GM13977 (cell line): ENCODE results near the gene FOXN3.

Source experiments
- DNase-seq: peaks from one replicate; pipeline ENCODE4 v3.0.0; 2012; ENCODE audit warnings: low spot score
- in situ Hi-C: fragments of 300-500 bp; cut with MboI; formaldehyde crosslinking; loops from one replicate; pipeline ENCODE4 v1.12.0; 2022; ENCODE audit warnings: low sequenced_read_pairs, low pct_unique_long_range_greater_than_20kb, mixed read lengths, inconsistent platforms; ENCODE audit not compliant: unreplicated experiment
- TF ChIP-seq, protein P1 (sequence below): IDR thresholded peaks from 2 replicates; pipeline ENCODE4 v1.5.1; 2012; ENCODE audit warnings: mild to moderate bottlenecking, control low read depth; ENCODE audit not compliant: insufficient read depth; ENCODE audit errors: extremely low read depth, missing control alignments

FOXN3 gene

DNA sequence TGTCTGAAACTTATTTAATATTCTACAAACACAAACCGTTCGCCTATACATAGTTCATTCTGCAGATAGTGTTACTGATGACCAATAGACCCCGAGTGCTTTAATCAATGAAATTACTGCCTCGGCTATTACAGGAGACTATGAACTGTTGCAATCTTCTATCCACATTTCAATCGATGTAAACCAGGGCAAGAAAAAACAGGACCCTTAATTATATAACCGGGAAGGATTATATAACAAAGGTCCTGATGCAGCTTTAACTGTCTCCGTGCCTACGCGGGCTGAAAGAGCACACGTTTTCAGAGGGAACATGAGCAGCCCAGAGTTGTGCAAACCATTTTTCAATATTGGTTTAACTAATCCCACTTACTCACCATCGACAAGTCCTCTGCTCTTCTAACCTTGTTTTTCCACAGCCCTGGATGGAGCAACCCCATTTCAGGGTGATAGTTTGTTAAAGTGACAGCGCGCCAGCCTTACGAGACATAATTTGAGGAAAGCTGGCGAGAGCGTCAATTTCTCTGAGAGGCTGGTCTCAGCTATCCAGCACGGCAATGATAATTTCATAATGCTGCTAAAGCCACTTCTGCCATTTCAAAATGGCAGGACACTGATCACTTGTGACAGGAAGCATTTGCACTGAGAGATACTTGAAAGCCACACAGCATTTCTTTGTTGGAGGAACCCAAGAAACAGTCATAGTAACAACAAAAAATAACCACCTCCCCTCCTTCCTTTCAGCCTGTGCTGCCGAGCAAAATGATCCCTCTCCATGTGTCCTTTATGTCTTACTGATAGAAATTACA, 184.6 kb downstream of the FOXN3 start:
- in situ Hi-C loops: no loop called here
- TF ChIP-seq, protein P1, sequence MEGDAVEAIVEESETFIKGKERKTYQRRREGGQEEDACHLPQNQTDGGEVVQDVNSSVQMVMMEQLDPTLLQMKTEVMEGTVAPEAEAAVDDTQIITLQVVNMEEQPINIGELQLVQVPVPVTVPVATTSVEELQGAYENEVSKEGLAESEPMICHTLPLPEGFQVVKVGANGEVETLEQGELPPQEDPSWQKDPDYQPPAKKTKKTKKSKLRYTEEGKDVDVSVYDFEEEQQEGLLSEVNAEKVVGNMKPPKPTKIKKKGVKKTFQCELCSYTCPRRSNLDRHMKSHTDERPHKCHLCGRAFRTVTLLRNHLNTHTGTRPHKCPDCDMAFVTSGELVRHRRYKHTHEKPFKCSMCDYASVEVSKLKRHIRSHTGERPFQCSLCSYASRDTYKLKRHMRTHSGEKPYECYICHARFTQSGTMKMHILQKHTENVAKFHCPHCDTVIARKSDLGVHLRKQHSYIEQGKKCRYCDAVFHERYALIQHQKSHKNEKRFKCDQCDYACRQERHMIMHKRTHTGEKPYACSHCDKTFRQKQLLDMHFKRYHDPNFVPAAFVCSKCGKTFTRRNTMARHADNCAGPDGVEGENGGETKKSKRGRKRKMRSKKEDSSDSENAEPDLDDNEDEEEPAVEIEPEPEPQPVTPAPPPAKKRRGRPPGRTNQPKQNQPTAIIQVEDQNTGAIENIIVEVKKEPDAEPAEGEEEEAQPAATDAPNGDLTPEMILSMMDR: no peak
- DNase-seq: no peak

DNA sequence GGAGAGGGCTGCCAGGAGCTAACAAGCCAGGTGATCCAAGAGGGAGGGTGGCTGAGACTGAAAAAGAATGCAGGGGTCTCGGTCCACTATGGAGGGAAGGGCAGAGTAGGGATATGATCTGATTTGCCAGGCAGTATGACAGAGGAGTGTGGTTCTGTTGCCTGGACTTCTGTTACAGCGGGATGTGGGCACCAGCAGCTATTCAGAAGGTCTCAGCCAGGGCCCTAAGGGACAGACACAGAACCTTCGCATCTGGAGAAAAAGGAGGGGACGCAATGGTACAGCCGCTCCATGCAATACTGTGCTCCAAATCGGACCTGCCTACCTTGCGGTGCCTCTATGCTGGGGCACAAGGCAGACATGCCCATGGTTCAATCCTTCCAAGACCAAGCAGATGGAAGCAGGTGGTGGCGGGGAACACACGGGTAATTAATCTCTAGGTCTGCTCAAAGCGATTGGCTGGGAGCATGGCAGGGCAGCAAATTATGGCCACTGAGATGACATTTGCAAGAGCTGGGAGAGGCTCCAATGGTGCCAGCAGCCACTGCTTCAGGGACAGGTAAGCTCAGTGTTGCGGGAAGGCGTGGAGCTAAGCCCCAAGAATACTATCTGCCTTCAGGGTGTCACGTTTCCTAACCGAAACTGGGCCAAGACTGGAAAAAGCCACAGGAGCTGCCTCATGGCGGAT, 185.5 kb downstream of the FOXN3 start:
- no peak for DNase-seq
- TF ChIP-seq, protein P1: no peak
- in situ Hi-C loops: no loop called here

DNA sequence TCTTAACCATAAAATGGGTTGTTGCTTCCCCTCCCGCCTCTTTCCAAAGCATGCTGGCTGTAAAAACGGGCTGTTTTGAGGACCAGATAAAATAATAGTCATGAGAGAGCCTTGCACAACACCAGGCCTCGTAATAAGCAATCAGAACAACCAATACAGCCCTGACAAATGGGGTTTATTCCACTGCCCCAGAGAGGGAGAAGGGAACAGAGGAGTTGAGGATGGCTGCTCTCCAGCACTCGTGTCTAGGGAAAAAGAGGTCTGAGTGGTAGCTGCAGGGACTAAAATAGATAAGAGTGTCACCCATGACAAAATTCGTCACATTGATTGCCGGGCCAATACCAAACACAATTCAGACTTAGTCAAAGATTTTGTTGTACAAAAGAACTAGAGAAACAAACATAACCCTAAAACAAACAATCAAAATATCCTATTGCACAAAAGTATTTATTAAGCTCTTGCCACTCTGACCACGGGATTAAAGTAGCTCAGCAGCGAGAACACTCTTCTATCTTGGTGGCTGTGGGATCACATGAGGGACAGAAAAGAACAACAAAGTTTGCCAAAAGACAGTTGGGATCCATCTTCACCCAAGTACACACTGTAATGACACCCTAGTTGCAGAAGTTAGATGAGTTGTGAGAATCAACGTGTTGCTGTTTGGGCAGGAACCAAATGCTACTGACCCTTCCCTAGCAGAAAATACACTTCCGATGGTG, 188.0 kb downstream of the FOXN3 start:
- DNase-seq: no peak
- in situ Hi-C loops: no loop called here
- TF ChIP-seq, protein P1: no peak

DNA sequence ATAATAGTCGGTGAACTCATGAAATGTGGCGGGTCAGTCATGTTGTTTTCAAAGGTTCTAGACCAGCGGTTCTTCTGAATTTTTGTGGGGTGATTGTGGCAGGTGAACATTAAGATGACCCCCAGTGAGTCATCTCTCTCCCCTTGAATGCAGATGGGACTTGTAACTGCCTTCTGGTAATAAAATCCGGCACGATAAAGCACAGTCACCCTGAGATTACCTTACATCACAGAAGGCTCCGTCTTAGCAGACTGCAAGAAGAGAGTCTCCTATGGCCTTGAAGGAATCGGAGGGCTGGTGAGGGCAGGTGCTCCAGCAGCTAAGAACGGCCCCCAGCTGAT, 189.6 kb downstream of the FOXN3 start:
- TF ChIP-seq, protein P1: no peak
- no peak for DNase-seq
- in situ Hi-C loops: no loop called here

DNA sequence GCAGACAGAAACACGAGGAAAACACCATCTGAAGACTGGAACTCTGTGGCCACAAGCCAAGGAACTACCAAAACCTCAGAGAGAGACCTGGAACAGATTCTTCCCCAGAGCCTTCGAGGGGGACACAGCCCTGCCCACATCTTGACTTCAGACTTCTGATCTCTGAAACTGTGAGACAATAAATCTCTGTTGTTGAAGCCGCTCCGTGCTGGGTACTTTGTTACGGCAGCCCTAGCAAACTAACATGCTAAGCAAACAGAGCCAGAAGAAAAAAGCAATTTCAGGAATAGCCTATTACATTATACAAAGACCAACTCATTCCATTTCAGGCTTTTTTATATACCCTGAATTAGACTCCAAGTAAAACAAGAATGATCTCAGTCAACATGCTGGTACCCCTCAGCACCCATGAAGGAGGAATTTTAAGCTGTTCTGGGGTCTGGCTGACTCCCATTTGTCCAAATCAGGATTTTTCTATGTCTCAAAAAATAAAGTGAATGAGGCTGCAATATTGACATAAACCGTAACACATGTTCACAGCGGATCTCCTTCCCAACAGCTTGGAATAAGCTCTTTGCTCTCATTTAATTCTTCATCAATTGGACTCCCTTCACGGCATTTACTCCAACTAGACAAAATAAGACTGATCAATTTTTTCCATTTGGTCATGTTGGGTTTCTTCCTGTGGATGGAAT, 190.1 kb downstream of the FOXN3 start:
- in situ Hi-C loops: no loop called here
- no peak for DNase-seq
- TF ChIP-seq, protein P1: no peak

DNA sequence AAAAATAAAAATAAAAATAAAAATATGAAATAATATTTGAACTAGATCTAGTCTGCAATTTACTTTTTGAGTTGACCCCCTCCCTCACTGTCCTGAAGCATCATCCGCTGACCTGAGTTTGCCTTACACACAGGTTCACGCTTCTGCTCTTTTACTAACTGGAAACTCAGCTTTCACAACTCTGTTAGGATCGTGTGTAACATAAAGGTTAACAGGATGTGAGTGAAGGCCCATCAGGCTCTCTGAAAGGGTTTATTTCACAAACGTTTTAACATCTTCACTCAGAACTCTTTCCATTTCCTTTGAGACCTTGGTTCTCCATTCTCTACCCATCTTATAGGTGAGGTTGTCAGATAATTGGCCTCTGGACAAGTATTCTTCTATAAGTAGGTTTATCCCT, 191.4 kb downstream of the FOXN3 start:
- in situ Hi-C loops: no loop called here
- TF ChIP-seq, protein P1: no peak

More for the DNA sequence above, 191.4 kb downstream of the FOXN3 start:
- no peak for DNase-seq
